Lung (tissue), 12 donors: ENCODE results near the gene C1orf52. TPM values are rescaled to one million over a fixed set of nuclear protein-coding genes. Genes with fewer than 3 reads are reported as not detected.

Source experiments
- ATAC-seq: fragments of 200-7000 bp; cut with Tn5 transposase; one replicate; pipeline ENCODE4 v1.9.1; 2020; ENCODE audit warnings: moderate number of reproducible peaks; ENCODE audit not compliant: insufficient read depth, low FRiP score
- DNase-seq, 3 donors: peaks; one replicate each; pipeline ENCODE4 v3.0.0-alpha.2; 2013 to 2017
- H3K27ac ChIP-seq, 2 donors: one replicate each; pipeline ENCODE4 v1.5.1; 2013; ENCODE audit warnings: mild to moderate bottlenecking in 2 of 2, moderate library complexity in 2 of 2, control low read depth in 1 of 2, inconsistent platforms in 1 of 2, low read depth in 1 of 2, low read length in 1 of 2
- H3K27me3 ChIP-seq, 3 donors: one replicate each; pipeline ENCODE4 v1.5.1; 2013; ENCODE audit warnings: low read length in 2 of 3; ENCODE audit not compliant: control insufficient read depth in 3 of 3, insufficient read depth in 3 of 3
- H3K36me3 ChIP-seq, 4 donors: one replicate each; pipeline ENCODE4 v1.5.1; 2013; ENCODE audit warnings: low read length in 4 of 4, mild to moderate bottlenecking in 1 of 4, moderate library complexity in 1 of 4; ENCODE audit not compliant: control insufficient read depth in 4 of 4, insufficient read depth in 4 of 4
- H3K4me1 ChIP-seq, 5 donors: one replicate each; pipeline ENCODE4 v1.5.1; 2013; ENCODE audit warnings: low read length in 5 of 5, mild to moderate bottlenecking in 2 of 5, moderate library complexity in 1 of 5; ENCODE audit not compliant: control insufficient read depth in 5 of 5, insufficient read depth in 5 of 5
- H3K4me3 ChIP-seq: one replicate; pipeline ENCODE4 v1.5.1; 2013; ENCODE audit warnings: mild to moderate bottlenecking, control low read depth, moderate library complexity
- H3K9ac ChIP-seq, 2 donors: one replicate each; pipeline ENCODE4 v1.5.1; 2013; ENCODE audit warnings: low read length in 2 of 2, control low read depth in 1 of 2; ENCODE audit not compliant: insufficient read depth in 1 of 2
- H3K9me3 ChIP-seq, 4 donors: one replicate each; pipeline ENCODE4 v1.5.1; 2013; ENCODE audit warnings: low read length in 3 of 4, mild to moderate bottlenecking in 1 of 4, moderate library complexity in 1 of 4; ENCODE audit not compliant: control insufficient read depth in 4 of 4, insufficient read depth in 3 of 4
- WGBS, 2 donors: extraction: QIAGEN DNeasy Blood & Tissue Kit; methylation state at CpG; one replicate each; pipeline ENCODE4 v1.1.7; 2013; 5-methylcytosine and 5-hydroxymethylcytosine counted together
- polyA plus RNA-seq, 2 donors: library from polyadenylated mRNA; stranded (reverse); fragments of 200-250 nt; gene quantifications; one replicate each; pipeline ENCODE4 v1.2.1, GENCODE V29; 2013
- total RNA-seq, 2 donors: library from RNA; depleted of rRNA in 1 of 2; stranded (reverse); fragments of >200 nt in 1 of 2; gene quantifications; one replicate each; pipeline ENCODE4 v1.2.1, GENCODE V29; 2014 to 2021
- TF ChIP-seq, protein P1 (sequence below): IDR thresholded peaks from 2 replicates; pipeline ENCODE4 v1.5.1; 2012; ENCODE audit warnings: mild to moderate bottlenecking; ENCODE audit errors: control extremely low read depth, extremely low read depth
- donor health status: control.
- donor health status: control.
- donor health status: Bipolar disorder and iron deficiency.
- donor health status: healthy.
- donor health status: DM: yes; HTN: yes; CAD: no.

C1orf52 gene
- total and polyA plus RNA-seq, 4 donors, result 18.8 to 38.2 (median 28.3) TPM

DNA sequence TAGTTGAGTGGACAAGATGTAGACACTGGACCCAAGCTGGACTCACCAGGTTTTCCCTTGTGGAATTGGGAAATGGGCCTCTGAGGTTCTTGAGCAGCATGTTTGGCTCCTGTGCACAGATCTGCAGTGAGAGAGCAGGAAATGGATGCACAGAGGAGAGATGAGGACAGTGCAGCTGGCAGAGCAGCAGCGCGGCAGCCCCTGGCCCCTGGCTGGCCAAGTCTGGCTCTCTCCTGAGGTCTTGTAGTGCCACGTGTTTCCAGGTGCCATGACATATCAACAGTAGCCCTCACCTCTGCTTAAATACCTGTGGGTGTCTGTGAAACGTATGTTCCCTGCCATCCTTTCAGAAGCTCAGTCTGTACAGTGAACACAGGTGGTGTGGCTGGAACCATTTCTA is 36.2 kb upstream of the C1orf52 start:
- no peak overlapping the region for H3K9ac ChIP-seq
- peak overlapping the region in 1 of 2 donors; percentile 31 for H3K27ac ChIP-seq
- DNase-seq (no peak), ATAC-seq (no peak)
- no peaks in the 10 kb centered on the region for H3K36me3 ChIP-seq
- H3K27me3 ChIP-seq, result no peaks in the 10 kb centered on the region
- 71 to 72% methylated on average over 4 of the region's 4 CpGs for WGBS, 2 donors
- peaks cover 5 to 26% (median 13%) of the 10 kb centered on the region in 5 donors for H3K4me1 ChIP-seq
- H3K4me3 ChIP-seq, result no peak overlapping the region
- no peaks in the 10 kb centered on the region for H3K9me3 ChIP-seq
- TF ChIP-seq, protein P1, sequence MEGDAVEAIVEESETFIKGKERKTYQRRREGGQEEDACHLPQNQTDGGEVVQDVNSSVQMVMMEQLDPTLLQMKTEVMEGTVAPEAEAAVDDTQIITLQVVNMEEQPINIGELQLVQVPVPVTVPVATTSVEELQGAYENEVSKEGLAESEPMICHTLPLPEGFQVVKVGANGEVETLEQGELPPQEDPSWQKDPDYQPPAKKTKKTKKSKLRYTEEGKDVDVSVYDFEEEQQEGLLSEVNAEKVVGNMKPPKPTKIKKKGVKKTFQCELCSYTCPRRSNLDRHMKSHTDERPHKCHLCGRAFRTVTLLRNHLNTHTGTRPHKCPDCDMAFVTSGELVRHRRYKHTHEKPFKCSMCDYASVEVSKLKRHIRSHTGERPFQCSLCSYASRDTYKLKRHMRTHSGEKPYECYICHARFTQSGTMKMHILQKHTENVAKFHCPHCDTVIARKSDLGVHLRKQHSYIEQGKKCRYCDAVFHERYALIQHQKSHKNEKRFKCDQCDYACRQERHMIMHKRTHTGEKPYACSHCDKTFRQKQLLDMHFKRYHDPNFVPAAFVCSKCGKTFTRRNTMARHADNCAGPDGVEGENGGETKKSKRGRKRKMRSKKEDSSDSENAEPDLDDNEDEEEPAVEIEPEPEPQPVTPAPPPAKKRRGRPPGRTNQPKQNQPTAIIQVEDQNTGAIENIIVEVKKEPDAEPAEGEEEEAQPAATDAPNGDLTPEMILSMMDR, result no peak

DNA sequence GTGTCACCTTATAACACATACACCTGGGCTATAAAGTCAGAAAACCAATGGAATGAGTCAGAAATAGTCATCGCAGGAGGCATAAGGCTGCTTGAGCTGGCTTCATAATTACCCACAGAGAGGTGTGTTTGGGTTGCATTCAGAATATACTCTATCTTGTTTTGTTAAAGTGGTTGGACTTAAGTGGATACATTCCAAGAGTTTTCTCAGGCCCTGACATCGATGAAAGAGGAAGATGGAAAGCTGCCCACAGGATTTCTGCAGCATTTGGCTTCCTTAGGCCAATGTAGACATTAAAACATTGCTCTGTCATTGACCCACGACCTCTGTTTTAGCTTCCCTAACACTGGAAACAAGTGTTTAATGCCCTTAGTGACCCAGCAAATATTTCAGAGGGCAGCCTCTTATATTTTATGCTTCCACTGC is 35.6 kb upstream of the C1orf52 start:
- H3K27me3 ChIP-seq, result no peaks in the 10 kb centered on the region
- WGBS, 2 donors, result 39 to 59% methylated on average over 3 of the region's 3 CpGs
- H3K4me1 ChIP-seq, result peaks cover 5 to 26% (median 13%) of the 10 kb centered on the region in 5 donors
- no peak overlapping the region for H3K9ac ChIP-seq
- TF ChIP-seq, protein P1, result no peak
- H3K4me3 ChIP-seq, result no peak overlapping the region
- no peak overlapping the region for H3K27ac ChIP-seq
- H3K36me3 ChIP-seq, result no peaks in the 10 kb centered on the region
- DNase-seq (peak in 2 of 3 donors; percentile 35 to 52), ATAC-seq (no peak)
- no peaks in the 10 kb centered on the region for H3K9me3 ChIP-seq

DNA sequence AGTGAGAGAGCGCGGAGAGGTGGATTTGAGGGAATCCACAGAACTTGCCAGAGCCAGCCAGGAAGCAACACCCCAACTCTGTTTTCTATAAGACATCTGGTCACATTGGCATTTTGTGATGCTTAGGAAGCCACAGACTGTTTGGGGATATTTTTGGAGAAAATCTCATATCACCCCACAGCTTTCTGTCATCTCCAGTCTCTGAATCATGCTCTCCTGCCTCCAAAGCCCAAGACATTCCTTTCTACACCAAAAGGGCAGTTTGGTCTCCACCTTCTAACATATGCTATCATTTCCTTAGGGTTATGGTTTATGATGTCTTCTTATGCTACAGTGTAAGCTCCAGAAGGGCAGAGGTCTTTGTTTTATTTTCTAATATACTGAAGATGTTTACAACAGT is 31.4 kb upstream of the C1orf52 start:
- Histone ChIP-seq H3K4me3 (no peak overlapping the region), H3K9ac (no peak overlapping the region), H3K27me3 (no peaks in the 10 kb centered on the region), H3K36me3 (no peaks in the 10 kb centered on the region), H3K27ac (no peak overlapping the region), H3K9me3 (no peaks in the 10 kb centered on the region), H3K4me1 (peaks cover 0 to 6% (median 0%) of the 10 kb centered on the region in 5 donors)
- no peak for ATAC-seq
- DNase-seq, result no peak
- TF ChIP-seq, protein P1, result no peak
- 97 to 100% methylated on average over 2 of the region's 2 CpGs for WGBS, 2 donors

DNA sequence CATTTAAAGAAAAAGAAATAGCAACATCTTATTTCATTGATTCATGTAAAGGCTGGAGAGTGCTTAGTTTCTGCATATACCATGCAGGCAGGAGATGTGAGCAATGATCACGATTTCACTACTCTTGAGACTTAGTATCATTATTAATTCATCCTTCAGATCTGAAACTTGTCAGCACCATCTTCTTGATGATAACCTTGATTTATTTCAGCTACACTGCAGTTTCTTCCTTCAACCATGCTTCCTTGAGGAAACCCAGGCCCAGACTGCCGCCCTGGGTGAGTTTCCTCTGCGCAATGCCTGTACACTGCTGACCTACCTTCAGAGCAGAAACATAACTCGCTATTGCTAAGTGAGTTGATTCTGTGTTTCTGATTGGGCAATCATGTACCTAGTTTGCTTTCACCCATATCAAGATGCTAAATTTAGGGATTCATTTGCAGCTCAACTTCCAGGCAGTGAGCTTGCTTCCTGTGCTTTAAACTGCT is 30.4 kb upstream of the C1orf52 start:
- Histone ChIP-seq H3K27me3 (no peaks in the 10 kb centered on the region), H3K36me3 (no peaks in the 10 kb centered on the region), H3K9ac (no peak overlapping the region), H3K9me3 (no peaks in the 10 kb centered on the region), H3K4me3 (no peak overlapping the region), H3K4me1 (peaks cover 0 to 2% (median 0%) of the 10 kb centered on the region in 5 donors), H3K27ac (no peak overlapping the region)
- 79 to 85% methylated on average over 4 of the region's 4 CpGs for WGBS, 2 donors
- TF ChIP-seq, protein P1, result no peak
- DNase-seq, result no peak
- ATAC-seq, result no peak
